Upper lobe of left lung (tissue), 6 donors: ENCODE results near the gene PRPH. TPM values are rescaled to one million over a fixed set of nuclear protein-coding genes. Genes with fewer than 3 reads are reported as not detected.

ENCODE experiments used
- ATAC-seq, 2 donors: fragments of 200-7000 bp; cut with Tn5 transposase; one replicate each; pipeline ENCODE4 v1.9.1; 2022; ENCODE audit warnings: mild to moderate bottlenecking in 2 of 2, moderate library complexity in 2 of 2; ENCODE audit not compliant: low FRiP score in 2 of 2
- DNase-seq, 2 donors: peaks; one replicate each; pipeline ENCODE4 v3.0.0-alpha.2; 2019 to 2020
- H3K27ac ChIP-seq, 4 donors: fragments of 200-600 bp; sonication (generic); one replicate each; pipeline ENCODE4 v1.5.1; 2016 to 2019
- H3K27me3 ChIP-seq, 4 donors: fragments of 200-600 bp; sonication (generic); one replicate each; pipeline ENCODE4 v1.5.1; 2017 to 2019
- H3K36me3 ChIP-seq, 4 donors: fragments of 200-600 bp; sonication (generic); one replicate each; pipeline ENCODE4 v1.5.1; 2016 to 2019
- H3K4me1 ChIP-seq, 4 donors: fragments of 200-600 bp; sonication (generic); one replicate each; pipeline ENCODE4 v1.5.1; 2018 to 2019
- H3K4me3 ChIP-seq, 4 donors: fragments of 200-600 bp; sonication (generic); one replicate each; pipeline ENCODE4 v1.5.1; 2017 to 2019; ENCODE audit warnings: mild to moderate bottlenecking in 2 of 4, moderate library complexity in 1 of 4
- H3K9me3 ChIP-seq, 4 donors: fragments of 200-600 bp; sonication (generic); one replicate each; pipeline ENCODE4 v1.5.1; 2018 to 2019
- CTCF ChIP-seq, 6 experiments: fragments of 450-650 bp in 4 of 6; fragments of 200-600 bp in 2 of 6; sonication (generic) in 2 of 6; IDR thresholded peaks; one replicate each; pipeline ENCODE4 v1.5.1; 2016 to 2019; ENCODE audit warnings: antibody characterized with exemption in 6 of 6
- EP300 ChIP-seq, 4 donors: sonication (generic); formaldehyde crosslinking; IDR thresholded peaks; one replicate each; pipeline ENCODE4 v1.5.1; 2017; ENCODE audit warnings: antibody characterized with exemption in 4 of 4, control low read depth in 2 of 4
- POLR2A ChIP-seq, 4 donors: fragments of 450-650 bp; IDR thresholded peaks; one replicate each; pipeline ENCODE4 v1.5.1; 2016 to 2017; ENCODE audit warnings: antibody characterized with exemption in 4 of 4, mild to moderate bottlenecking in 2 of 4
- POLR2AphosphoS5 ChIP-seq, 2 donors: sonication (generic); formaldehyde crosslinking; IDR thresholded peaks; one replicate each; pipeline ENCODE4 v1.5.1; 2017; ENCODE audit warnings: antibody characterized with exemption in 2 of 2
- WGBS, 2 donors: methylation state at CpG; one replicate each; pipeline ENCODE4 v1.1.5; 2017 to 2018; 5-methylcytosine and 5-hydroxymethylcytosine counted together
- total RNA-seq, 6 donors: library from RNA; depleted of rRNA in 4 of 6; stranded (reverse); fragments of >200 nt in 4 of 6; gene quantifications; one replicate each; pipeline versions ENCODE4 v1.1.0 to v1.2.1, GENCODE V29; 2016 to 2021
- donor health status: DM: no; HTN: no; CAD: no; lungs with moderate emphysema.
- donor health status: DM: no; HTN: yes; CAD: no; lungs with severe emphysema.

PRPH gene
- total RNA-seq, 6 donors from 2014 or later, result 0.27 to 1.2 TPM; not detected in 4

GRCh38 chr12:49259452-49259851, 35.5 kb upstream of the PRPH start:
- no peaks in the 10 kb centered on the region for H3K9me3 ChIP-seq
- no peak overlapping the region for H3K27ac ChIP-seq
- 90 to 97% methylated on average over 3 to 4 of the region's 4 CpGs for WGBS, 2 donors
- TF ChIP-seq POLR2AphosphoS5 (IDR thresholded peaks at IDR 0.05), result no peak
- TF ChIP-seq POLR2A (IDR thresholded peaks at IDR 0.05), result no peak
- no peak for TF ChIP-seq CTCF (IDR thresholded peaks at IDR 0.05)
- TF ChIP-seq EP300 (IDR thresholded peaks at IDR 0.05), result no peak
- no peaks in the 10 kb centered on the region for H3K36me3 ChIP-seq
- H3K4me3 ChIP-seq, result no peak overlapping the region
- H3K27me3 ChIP-seq, result no peaks in the 10 kb centered on the region
- ATAC-seq, result no peak
- no peak for DNase-seq
- peaks cover 10 to 14% (median 10%) of the 10 kb centered on the region in 4 donors for H3K4me1 ChIP-seq

- DNase-seq, result no peak
- Histone ChIP-seq H3K27ac (no peak overlapping the region), H3K36me3 (no peaks in the 10 kb centered on the region), H3K9me3 (no peaks in the 10 kb centered on the region), H3K4me1 (peaks cover 10 to 15% (median 10%) of the 10 kb centered on the region in 4 donors), H3K27me3 (no peaks in the 10 kb centered on the region), H3K4me3 (no peak overlapping the region)
- TF ChIP-seq CTCF (IDR thresholded peaks at IDR 0.05) (no peak), EP300 (IDR thresholded peaks at IDR 0.05) (no peak), POLR2A (IDR thresholded peaks at IDR 0.05) (no peak), POLR2AphosphoS5 (IDR thresholded peaks at IDR 0.05) (no peak)
- ATAC-seq, result no peak
- 48 to 49% methylated on average over 3 of the region's 3 CpGs for WGBS, 2 donors
Measured at GRCh38 chr12:49260166-49260565, 34.8 kb upstream of the PRPH start.

- Histone ChIP-seq H3K27ac (no peak overlapping the region), H3K9me3 (no peaks in the 10 kb centered on the region), H3K36me3 (no peaks in the 10 kb centered on the region), H3K4me1 (peaks cover 10 to 21% (median 11%) of the 10 kb centered on the region in 4 donors), H3K4me3 (no peak overlapping the region), H3K27me3 (no peaks in the 10 kb centered on the region)
- no peak for ATAC-seq
- 88 to 90% methylated on average over 11 of the region's 11 CpGs for WGBS, 2 donors
- no peak for DNase-seq
- TF ChIP-seq POLR2AphosphoS5 (IDR thresholded peaks at IDR 0.05), result no peak
- no peak for TF ChIP-seq CTCF (IDR thresholded peaks at IDR 0.05)
- TF ChIP-seq POLR2A (IDR thresholded peaks at IDR 0.05), result no peak
- no peak for TF ChIP-seq EP300 (IDR thresholded peaks at IDR 0.05)
Measured at GRCh38 chr12:49260571-49261363, 34.2 kb upstream of the PRPH start.

GRCh38 chr12:49261721-49262120, 33.2 kb upstream of the PRPH start:
- no peak for ATAC-seq
- no peak for TF ChIP-seq POLR2A (IDR thresholded peaks at IDR 0.05)
- no peak for TF ChIP-seq EP300 (IDR thresholded peaks at IDR 0.05)
- peaks cover 16 to 31% (median 18%) of the 10 kb centered on the region in 4 donors for H3K4me1 ChIP-seq
- H3K27me3 ChIP-seq, result no peaks in the 10 kb centered on the region
- H3K9me3 ChIP-seq, result no peaks in the 10 kb centered on the region
- no peaks in the 10 kb centered on the region for H3K36me3 ChIP-seq
- WGBS, 2 donors, result 95 to 100% methylated on average over 2 of the region's 2 CpGs
- no peak overlapping the region for H3K4me3 ChIP-seq
- no peak for DNase-seq
- H3K27ac ChIP-seq, result no peak overlapping the region

- Histone ChIP-seq H3K27ac (no peak overlapping the region), H3K27me3 (no peaks in the 10 kb centered on the region), H3K36me3 (no peaks in the 10 kb centered on the region), H3K9me3 (no peaks in the 10 kb centered on the region), H3K4me3 (peak overlapping the region in 1 of 4 donors; percentile 97), H3K4me1 (peaks cover 29 to 48% (median 34%) of the 10 kb centered on the region in 4 donors)
- DNase-seq, result no peak
- WGBS, 2 donors, result 86 to 87% methylated on average over 5 of the region's 5 CpGs
- ATAC-seq, result no peak
- no peak for TF ChIP-seq POLR2AphosphoS5 (IDR thresholded peaks at IDR 0.05)
- no peak for TF ChIP-seq EP300 (IDR thresholded peaks at IDR 0.05)
- TF ChIP-seq CTCF (IDR thresholded peaks at IDR 0.05), result no peak
- TF ChIP-seq POLR2A (IDR thresholded peaks at IDR 0.05), result no peak
Measured at GRCh38 chr12:49263400-49263763, 31.6 kb upstream of the PRPH start.
